Measurements from ENCODE around the gene TET1.

DNA sequence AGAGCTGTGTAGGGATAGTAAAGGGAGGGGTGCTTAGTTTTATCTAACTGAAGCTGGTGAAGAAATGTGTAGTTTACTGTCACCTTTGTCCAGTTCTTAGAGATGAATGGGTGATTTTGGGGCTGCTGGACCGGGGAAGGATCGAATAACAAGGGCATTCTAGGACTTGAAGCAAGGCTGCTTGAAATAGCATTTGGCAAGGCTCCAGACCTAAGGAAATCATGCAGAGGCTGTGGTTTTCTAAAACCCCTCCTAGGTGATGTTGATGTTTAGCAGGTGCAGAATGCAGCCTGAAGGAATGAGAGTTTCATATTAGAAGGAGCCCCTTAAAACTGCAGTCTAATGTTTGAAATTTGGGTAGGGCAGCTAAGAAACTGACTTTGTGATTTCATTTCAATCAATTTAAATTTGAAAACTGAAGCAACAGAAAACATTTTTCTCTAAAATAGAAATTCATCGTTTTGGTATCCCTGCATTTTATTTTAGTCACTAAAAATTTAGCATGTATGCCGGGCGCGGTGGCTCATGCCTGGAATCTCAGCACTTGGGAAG is 68.5 kb downstream of the TET1 start:
- TF ChIP-seq EZH2phosphoT487 (IDR thresholded peaks at IDR 0.05; ENCODE audit: borderline replicate concordance, low read length) (no peak), EZH2 (IDR thresholded peaks at IDR 0.05; ENCODE audit: low read length, unreplicated experiment) (no peak)
